DOHH2 (cell line): ENCODE results near the gene WWOX.

ENCODE experiments used
- H3F3A ChIP-seq: fragments of 200-600 bp; sonication (generic), shearing (Covaris generic); 2 replicates; pipeline ENCODE4 v1.6.0; 2016; ENCODE audit warnings: antibody characterized with exemption, mild to moderate bottlenecking; ENCODE audit not compliant: control insufficient read depth, insufficient read depth
- H3K27ac ChIP-seq: fragments of 200-600 bp; sonication (generic); 2 replicates; pipeline ENCODE4 v1.5.1; 2014; ENCODE audit warnings: low read depth, mild to moderate bottlenecking, low read length, moderate library complexity
- H3K27me3 ChIP-seq: fragments of 200-600 bp; sonication (generic); 2 replicates; pipeline ENCODE4 v1.6.1; 2014; ENCODE audit warnings: mild to moderate bottlenecking, low read length, mixed read lengths; ENCODE audit not compliant: control insufficient read depth
- H3K36me3 ChIP-seq: fragments of 200-600 bp; sonication (generic); 2 replicates; pipeline ENCODE4 v1.6.1; 2014; ENCODE audit warnings: mild to moderate bottlenecking, low read length, moderate library complexity, mixed read lengths; ENCODE audit not compliant: control insufficient read depth
- H3K4me1 ChIP-seq: fragments of 200-600 bp; sonication (generic); 2 replicates; pipeline ENCODE4 v1.6.1; 2014; ENCODE audit warnings: mild to moderate bottlenecking, low read length, mixed read lengths; ENCODE audit not compliant: control insufficient read depth
- H3K4me2 ChIP-seq: fragments of 200-600 bp; sonication (generic); 2 replicates; pipeline ENCODE4 v1.6.0; 2014; ENCODE audit warnings: mild to moderate bottlenecking, low read length, moderate library complexity
- H3K4me3 ChIP-seq: fragments of 200-600 bp; sonication (generic); 2 replicates; pipeline ENCODE4 v1.5.1; 2014; ENCODE audit warnings: mild to moderate bottlenecking, low read length, mixed read lengths
- H3K79me2 ChIP-seq: fragments of 200-600 bp; sonication (generic); 2 replicates; pipeline ENCODE4 v1.6.1; 2014; ENCODE audit warnings: mild to moderate bottlenecking, low read length, mixed read lengths; ENCODE audit not compliant: control insufficient read depth
- H3K9me2 ChIP-seq: fragments of 200-600 bp; sonication (generic); replicated peaks from 2 replicates; pipeline ENCODE4 v1.6.1; 2014; ENCODE audit warnings: mild to moderate bottlenecking, low read length, mixed read lengths; ENCODE audit not compliant: control insufficient read depth
- H3K9me3 ChIP-seq: fragments of 200-600 bp; sonication (generic); 2 replicates; pipeline ENCODE4 v1.6.1; 2014; ENCODE audit warnings: antibody characterized with exemption, low read length, mixed read lengths; ENCODE audit not compliant: control insufficient read depth, insufficient read depth
- H4K20me1 ChIP-seq: fragments of 200-600 bp; sonication (generic); 2 replicates; pipeline ENCODE4 v1.6.0; 2014; ENCODE audit warnings: low read depth, mild to moderate bottlenecking, antibody characterized with exemption, low read length, moderate library complexity; ENCODE audit not compliant: control insufficient read depth, insufficient read depth
- CTCF ChIP-seq: fragments of 200-600 bp; sonication (generic); IDR thresholded peaks from one replicate; pipeline ENCODE4 v1.5.1; 2014; ENCODE audit warnings: antibody characterized with exemption, mild to moderate bottlenecking, low read depth, low read length; ENCODE audit not compliant: poor library complexity, severe bottlenecking
- EZH2phosphoT487 ChIP-seq: fragments of 200-600 bp; sonication (generic); IDR thresholded peaks from 2 replicates; pipeline ENCODE4 v1.6.1; 2017; ENCODE audit warnings: borderline replicate concordance, mild to moderate bottlenecking, antibody characterized with exemption, low read length, moderate library complexity, mixed read lengths

The WWOX gene

GRCh38 chr16:78091419-78091818 lies 8.0 kb upstream of the WWOX start:
- Histone ChIP-seq H3K4me2 (no peak overlapping the region), H4K20me1 (no peaks in the 10 kb centered on the region), H3K9me3 (no peaks in the 10 kb centered on the region), H3K27ac (no peak overlapping the region), H3K27me3 (peaks cover 7% of the 10 kb centered on the region; the same call in 1 of the 2 replicates), H3K4me1 (no peaks in the 10 kb centered on the region), H3K36me3 (no peaks in the 10 kb centered on the region), H3F3A (no peaks in the 10 kb centered on the region), H3K9me2 (no peaks in the 10 kb centered on the region), H3K4me3 (no peak overlapping the region), H3K79me2 (no peaks in the 10 kb centered on the region)
- TF ChIP-seq EZH2phosphoT487 (no peak), CTCF (no peak)

DNA sequence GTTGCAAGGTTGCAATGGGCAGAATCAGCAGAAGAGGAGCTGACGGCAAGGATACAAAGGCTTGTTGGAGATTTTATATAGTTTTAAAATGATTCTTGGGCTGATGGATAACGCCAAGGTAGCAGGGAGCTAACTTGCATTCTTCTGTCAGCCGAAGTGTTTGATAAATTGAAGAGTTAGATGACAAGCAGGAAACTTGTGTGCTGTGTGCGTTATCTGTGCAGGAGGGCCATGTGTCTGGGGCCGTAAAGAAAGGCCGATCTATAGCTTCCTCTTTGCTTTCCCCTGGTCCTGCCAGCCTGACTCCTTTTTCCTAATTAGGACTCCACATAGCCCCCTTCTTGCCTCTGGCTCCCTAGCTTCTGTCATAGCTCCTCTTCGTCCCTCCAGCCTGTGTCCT lies 6.7 kb upstream of the WWOX start:
- Histone ChIP-seq H3K9me2 (no peaks in the 10 kb centered on the region), H3K4me1 (no peaks in the 10 kb centered on the region), H4K20me1 (no peaks in the 10 kb centered on the region), H3K4me3 (no peak overlapping the region), H3K4me2 (no peak overlapping the region), H3K27me3 (peaks cover 7% of the 10 kb centered on the region; the same call in 1 of the 2 replicates), H3K79me2 (no peaks in the 10 kb centered on the region), H3K36me3 (no peaks in the 10 kb centered on the region), H3F3A (no peaks in the 10 kb centered on the region), H3K27ac (no peak overlapping the region), H3K9me3 (no peaks in the 10 kb centered on the region)
- TF ChIP-seq CTCF (no peak), EZH2phosphoT487 (no peak)

GRCh38 chr16:78094166-78094565 lies 5.3 kb upstream of the WWOX start:
- Histone ChIP-seq H3K27me3 (peaks cover 7% of the 10 kb centered on the region; the same call in 1 of the 2 replicates), H3F3A (peaks cover 2% of the 10 kb centered on the region; the same call in 1 of the 2 replicates), H3K36me3 (no peaks in the 10 kb centered on the region), H3K9me2 (no peaks in the 10 kb centered on the region), H3K4me1 (peaks cover 7% of the 10 kb centered on the region), H3K27ac (no peak overlapping the region), H4K20me1 (no peaks in the 10 kb centered on the region), H3K9me3 (no peaks in the 10 kb centered on the region), H3K4me3 (no peak overlapping the region), H3K79me2 (no peaks in the 10 kb centered on the region), H3K4me2 (no peak overlapping the region)
- TF ChIP-seq CTCF, result no peak
- no peak for TF ChIP-seq EZH2phosphoT487

DNA sequence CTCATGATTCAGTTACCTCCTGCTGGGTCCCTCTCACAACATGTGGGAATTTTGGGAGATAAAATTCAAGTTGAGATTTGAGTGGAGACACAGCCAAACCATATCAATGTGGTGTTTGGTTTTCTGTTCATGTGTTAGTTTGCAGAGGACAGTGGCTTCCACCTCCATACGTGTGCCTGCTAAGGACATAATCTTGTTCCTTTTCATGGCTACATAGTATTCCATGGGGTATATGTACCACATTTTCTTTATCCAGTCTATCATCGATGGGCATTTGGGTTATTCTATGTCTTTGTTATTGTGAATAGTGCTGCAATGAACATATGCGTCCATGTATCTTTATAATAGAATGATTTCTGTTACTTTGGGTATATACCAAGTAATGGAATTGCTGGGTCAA lies 4.5 kb upstream of the WWOX start:
- H3K4me2 ChIP-seq, result no peak overlapping the region
- H3K27me3 ChIP-seq, result peaks cover 7% of the 10 kb centered on the region; the same call in 1 of the 2 replicates
- peaks cover 2% of the 10 kb centered on the region; the same call in 1 of the 2 replicates for H3F3A ChIP-seq
- no peaks in the 10 kb centered on the region for H3K9me3 ChIP-seq
- no peak for TF ChIP-seq EZH2phosphoT487
- H4K20me1 ChIP-seq, result no peaks in the 10 kb centered on the region
- H3K4me1 ChIP-seq, result peaks cover 7% of the 10 kb centered on the region
- H3K36me3 ChIP-seq, result no peaks in the 10 kb centered on the region; the same call in 1 of the 2 replicates
- no peak overlapping the region for H3K4me3 ChIP-seq
- H3K79me2 ChIP-seq, result peaks cover 4% of the 10 kb centered on the region
- H3K9me2 ChIP-seq, result no peaks in the 10 kb centered on the region
- H3K27ac ChIP-seq, result no peak overlapping the region
